SK-N-SH (cell line): Measurements from ENCODE around the gene IL15RA. TPM values are rescaled to one million over a fixed set of nuclear protein-coding genes. Genes with fewer than 3 reads are reported as not detected.
A peak's percentile ranks its signal among the peaks of the same experiment; 100 is the strongest.
"Not testable (repeated sequence)": the region's sequence is repeated elsewhere in the genome, so short reads cannot be mapped to it uniquely, and the experiment has no call there.

Experiments used
- CTCF ChIA-PET: fragments of 300-600, 350-600 bp; formaldehyde crosslinking; extraction: SDS; loops from one replicate; lab custom pipeline; 2021; lab: Yijun Ruan, JAX
- POLR2A ChIA-PET: fragments of 350-600 bp; sonication (Branson Sonifier 250); formaldehyde crosslinking; extraction: SDS; loops from one replicate; lab custom pipeline; 2020; ENCODE audit warnings: antibody characterized with exemption, inconsistent platforms; lab: Yijun Ruan, JAX
- DNase-seq: peaks from one replicate; pipeline ENCODE4 v3.0.0; 2012
- H2AFZ ChIP-seq: fragments of 200-600 bp; sonication (generic); 2 replicates; pipeline ENCODE4 v1.8.1; 2016; ENCODE audit warnings: antibody characterized with exemption, mild to moderate bottlenecking, low read depth
- H3F3A ChIP-seq: fragments of 200-600 bp; sonication (generic); replicated peaks from 2 replicates; pipeline ENCODE3; 2016; ENCODE audit warnings: antibody characterized with exemption, mild to moderate bottlenecking; ENCODE audit not compliant: insufficient read depth
- H3K27ac ChIP-seq, 2 experiments: fragments of 200-500 bp in 1 of 2; fragments of 200-600 bp in 1 of 2; sonication (Bioruptor generic) in 1 of 2; sonication (generic), shearing (Covaris generic) in 1 of 2; 2 replicates each; pipeline versions ENCODE4 v1.5.1 to v1.6.1; 2014 to 2016; ENCODE audit warnings: low read depth in 2 of 2, inconsistent platforms in 1 of 2, low read length in 1 of 2, mild to moderate bottlenecking in 1 of 2, mixed read lengths in 1 of 2
- H3K27me3 ChIP-seq: fragments of 200-600 bp; sonication (generic), shearing (Covaris generic); 2 replicates; pipeline ENCODE4 v1.6.1; 2016; ENCODE audit warnings: mixed run types; ENCODE audit not compliant: insufficient read depth
- H3K36me3 ChIP-seq, 2 experiments: fragments of 200-500 bp in 1 of 2; fragments of 200-600 bp in 1 of 2; sonication (Bioruptor generic) in 1 of 2; sonication (generic) in 1 of 2; replicated peaks in 1 of 2; 2 replicates each; pipeline versions ENCODE3 to v1.5.1; 2014 to 2016; ENCODE audit warnings: low read length in 1 of 2, mild to moderate bottlenecking in 1 of 2; ENCODE audit not compliant: insufficient read depth in 2 of 2, control insufficient read depth in 1 of 2
- H3K4me1 ChIP-seq, 2 experiments: fragments of 200-500 bp in 1 of 2; fragments of 200-600 bp in 1 of 2; sonication (Bioruptor generic) in 1 of 2; sonication (generic), shearing (Covaris generic) in 1 of 2; 2 replicates each; pipeline versions ENCODE4 v1.5.1 to v1.6.1; 2014 to 2016; ENCODE audit warnings: low read depth in 1 of 2, low read length in 1 of 2, mixed run types in 1 of 2; ENCODE audit not compliant: insufficient read depth in 2 of 2, control insufficient read depth in 1 of 2
- H3K4me2 ChIP-seq: fragments of 200-600 bp; sonication (generic), shearing (Covaris generic); 2 replicates; pipeline ENCODE4 v1.6.1; 2017; ENCODE audit warnings: mixed run types
- H3K4me3 ChIP-seq, 2 experiments: fragments of 200-500 bp in 1 of 2; fragments of 200-600 bp in 1 of 2; sonication (Bioruptor generic) in 1 of 2; sonication (generic), shearing (Covaris generic) in 1 of 2; 2 replicates each; pipeline versions ENCODE4 v1.5.1 to v1.8.1; 2014 to 2016; ENCODE audit warnings: low read depth in 2 of 2, inconsistent platforms in 1 of 2, low read length in 1 of 2, mild to moderate bottlenecking in 1 of 2, mixed read lengths in 1 of 2, moderate library complexity in 1 of 2
- H3K79me2 ChIP-seq: fragments of 200-600 bp; sonication (generic); 2 replicates; pipeline ENCODE4 v1.8.1; 2017; ENCODE audit warnings: mild to moderate bottlenecking; ENCODE audit not compliant: insufficient read depth
- H3K9ac ChIP-seq: fragments of 200-600 bp; sonication (generic); 2 replicates; pipeline ENCODE4 v1.6.1; 2017; ENCODE audit warnings: mixed run types
- H3K9me2 ChIP-seq: fragments of 200-600 bp; sonication (generic); 2 replicates; pipeline ENCODE4 v1.6.1; 2017; ENCODE audit warnings: mixed run types
- H3K9me3 ChIP-seq: fragments of 200-600 bp; sonication (generic); 2 replicates; pipeline ENCODE4 v1.6.1; 2017; ENCODE audit warnings: mixed run types, mild to moderate bottlenecking, moderate library complexity
- H4K20me1 ChIP-seq: fragments of 200-600 bp; sonication (generic); 2 replicates; pipeline ENCODE4 v1.6.1; 2017; ENCODE audit warnings: mild to moderate bottlenecking, mixed run types; ENCODE audit not compliant: insufficient read depth
- ELF1 ChIP-seq: IDR thresholded peaks from 2 replicates; pipeline ENCODE4 v1.4.0; 2012
- EZH2phosphoT487 ChIP-seq: fragments of 200-600 bp; sonication (generic); IDR thresholded peaks from 2 replicates; pipeline ENCODE4 v1.6.1; 2017; ENCODE audit warnings: low read depth, mixed run types, mild to moderate bottlenecking, antibody characterized with exemption, moderate library complexity, borderline replicate concordance
- FOSL2 ChIP-seq: IDR thresholded peaks from 2 replicates; pipeline ENCODE4 v1.4.0; 2012; ENCODE audit warnings: low read depth, mild to moderate bottlenecking, moderate library complexity, borderline replicate concordance
- IRF3 ChIP-seq: fragments of 150-350 bp; IDR thresholded peaks from 2 replicates; pipeline ENCODE4 v1.6.1; 2016; ENCODE audit warnings: mild to moderate bottlenecking, low read depth, low read length
- JUND ChIP-seq: IDR thresholded peaks from 2 replicates; pipeline ENCODE4 v1.4.0; 2012
- MXI1 ChIP-seq: IDR thresholded peaks from 2 replicates; pipeline ENCODE4 v1.6.1; 2012; ENCODE audit warnings: mild to moderate bottlenecking, low read depth, low read length, improper control_type of control experiment
- POLR2AphosphoS5 ChIP-seq: IDR thresholded peaks from 2 replicates; pipeline ENCODE4 v1.6.1; 2012; ENCODE audit warnings: low read depth, low read length
- RAD21 ChIP-seq: IDR thresholded peaks from 2 replicates; pipeline ENCODE4 v1.6.1; 2012; ENCODE audit warnings: mild to moderate bottlenecking, low read length
- TAF1 ChIP-seq: IDR thresholded peaks from 2 replicates; pipeline ENCODE4 v1.6.1; 2012; ENCODE audit warnings: low read depth, mild to moderate bottlenecking, low read length, moderate library complexity, borderline replicate concordance
- TCF12 ChIP-seq: IDR thresholded peaks from 2 replicates; pipeline ENCODE4 v1.4.0; 2012
- USF2 ChIP-seq: fragments of 150-350 bp; IDR thresholded peaks from 2 replicates; pipeline ENCODE4 v1.6.1; 2017; ENCODE audit warnings: antibody characterized with exemption, low read length, low read depth, borderline replicate concordance
- YY1 ChIP-seq: IDR thresholded peaks from 2 replicates; pipeline ENCODE4 v1.4.0; 2012; ENCODE audit warnings: low read depth, mild to moderate bottlenecking
- WGBS: methylation state at CpG from one replicate; pipeline ENCODE4 v1.1.6; 2017; ENCODE audit warnings: low lambda C conversion rate; 5-methylcytosine and 5-hydroxymethylcytosine counted together
- polyA plus RNA-seq, 3 experiments: library from polyadenylated mRNA; depleted of rRNA; stranded (reverse); fragments of >200 nt; gene quantifications; 2 replicates each; pipeline ENCODE4 v1.2.3, GENCODE V29; 2012

The IL15RA gene
- polyA plus RNA-seq, 1 of the 3 experiments (the other 2 are of a cell fraction), result 2.1 TPM

GRCh38 chr10:5946786-5947185 is 30.6 kb downstream of the IL15RA start (continued):
- TF ChIP-seq IRF3, result no peak
- TF ChIP-seq YY1, result no peak
- no peak for TF ChIP-seq USF2
- TF ChIP-seq, all 33 proteins: peak for 0

- DNase-seq, H3K27me3 ChIP-seq, H3K36me3 ChIP-seq, H3K9me2 ChIP-seq, H3K79me2 ChIP-seq, H3K9me3 ChIP-seq, H4K20me1 ChIP-seq, POLR2A ChIA-PET, H3K9ac ChIP-seq, H3K4me3 ChIP-seq: not testable (repeated sequence)
- peak overlapping the region in 1 of 2 experiments; percentile 100; a peak in 2 of 4 replicates for H3K27ac ChIP-seq
- WGBS, result 97% methylated on average over 10 of the region's 10 CpGs
- H2AFZ ChIP-seq, result peak overlapping the region; percentile 85; the same call in 1 of the 2 replicates
- CTCF ChIA-PET, result interaction anchor here (0.9 kb wide), 1 partner anchor 10 kb away, joined by 3 read pairs; no protein-coding TSS in a partner anchor
- peaks cover 24% of the 10 kb centered on the region for H3F3A ChIP-seq
- peak overlapping the region; percentile 50; the same call in 1 of the 2 replicates for H3K4me2 ChIP-seq
- H3K4me1 ChIP-seq, result peaks cover 3 to 23% of the 10 kb centered on the region in 2 experiments; a peak in 3 of 4 replicates
Observed at GRCh38 chr10:5946419-5946775, 30.9 kb downstream of the IL15RA start.

- Histone ChIP-seq H3K4me3 (no peak overlapping the region), H3K27me3 (no peaks in the 10 kb centered on the region), H4K20me1 (no peaks in the 10 kb centered on the region), H3K79me2 (no peaks in the 10 kb centered on the region), H3K9me2 (no peaks in the 10 kb centered on the region), H3K4me1 (peaks cover 3 to 23% of the 10 kb centered on the region in 2 experiments; a peak in 3 of 4 replicates), H3K36me3 (no peaks in the 10 kb centered on the region), H3K27ac (peak overlapping the region in 1 of 2 experiments; percentile 100; a peak in 2 of 4 replicates), H2AFZ (peak overlapping the region; percentile 85; the same call in 1 of the 2 replicates), H3K9ac (peak overlapping the region; percentile 51; the same call in 1 of the 2 replicates), H3K9me3 (no peaks in the 10 kb centered on the region), H3K4me2 (peak overlapping the region; percentile 50; the same call in 1 of the 2 replicates), H3F3A (peaks cover 24% of the 10 kb centered on the region)
- CTCF ChIA-PET, result no interaction called here
- 81% methylated on average over 21 of the region's 21 CpGs for WGBS
- TF ChIP-seq RAD21 (no peak), FOSL2 (no peak), MXI1 (no peak), TAF1 (no peak), EZH2phosphoT487 (no peak), POLR2AphosphoS5 (no peak), ELF1 (no peak), JUND (no peak), TCF12 (no peak)
- POLR2A ChIA-PET, result no interaction called here
- no peak for DNase-seq
Observed at GRCh38 chr10:5945561-5946418, 31.6 kb downstream of the IL15RA start.
